ENCODE data around the gene SCARF2.

SCARF2 gene

DNA sequence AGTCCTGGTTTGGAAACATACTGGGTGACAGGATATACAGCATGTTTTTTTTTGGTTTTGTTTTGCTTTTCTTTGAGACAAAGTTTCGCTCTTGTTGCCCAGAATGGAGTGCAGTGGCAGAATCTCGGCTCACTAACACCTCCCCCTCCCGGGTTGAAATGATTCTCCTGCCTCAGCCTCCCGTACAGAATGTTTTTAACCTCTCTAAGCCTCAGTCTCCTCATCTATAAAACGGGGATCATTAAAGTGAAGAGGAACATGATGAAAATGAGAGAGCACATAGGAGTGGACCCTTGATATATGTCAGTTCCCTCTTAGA, 28.1 kb upstream of the SCARF2 start:
- in situ Hi-C loops (cut with MboI; ENCODE audit: low sequenced_read_pairs, unreplicated experiment) = no loop called here
- DNase-seq (ENCODE audit: low spot score) = no peak

DNA sequence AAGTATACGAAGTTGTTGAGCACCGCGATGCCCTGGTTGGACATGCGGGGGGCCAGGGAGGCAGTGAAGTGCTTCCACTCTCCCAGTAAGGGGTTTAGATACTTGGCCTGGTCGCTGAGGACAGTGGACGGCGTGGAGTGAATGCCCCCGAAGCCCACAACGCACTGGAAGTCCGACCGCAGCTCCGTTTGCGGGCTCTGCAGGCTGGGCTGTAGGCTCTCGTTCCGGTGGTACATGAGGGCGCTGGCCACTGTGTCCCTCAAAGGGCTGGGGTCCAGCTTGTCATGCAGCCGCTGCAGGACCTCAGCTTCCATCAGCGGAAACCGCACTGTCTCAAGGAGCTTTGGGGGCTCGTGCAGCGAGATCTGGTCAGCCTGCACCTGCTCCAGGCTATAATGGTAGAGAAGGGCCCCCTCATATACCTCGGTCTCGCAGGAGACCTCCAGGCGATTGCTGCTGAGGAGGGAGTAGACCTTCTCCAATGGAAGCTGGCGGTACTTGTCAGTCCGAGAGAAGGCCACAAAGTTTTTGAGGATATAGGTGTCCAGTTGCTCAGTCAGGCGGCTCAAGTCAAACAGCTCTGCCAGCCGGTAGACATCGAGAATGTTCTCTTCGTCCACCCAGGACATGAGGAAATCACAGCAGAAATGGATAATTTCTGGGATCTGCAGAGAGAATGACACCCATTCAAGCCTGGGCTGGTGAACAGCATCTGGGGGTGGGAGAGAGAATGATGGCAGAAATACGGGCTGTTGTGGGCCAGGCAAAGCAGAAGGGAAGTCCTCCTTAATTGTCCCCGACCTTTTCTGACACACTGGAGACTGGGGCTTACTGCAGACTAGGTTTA, 27.5 kb upstream of the SCARF2 start:
- in situ Hi-C loops (cut with MboI; ENCODE audit: low sequenced_read_pairs, unreplicated experiment) = no loop called here
- no peak for DNase-seq (ENCODE audit: low spot score)
- TF ChIP-seq, protein P1, sequence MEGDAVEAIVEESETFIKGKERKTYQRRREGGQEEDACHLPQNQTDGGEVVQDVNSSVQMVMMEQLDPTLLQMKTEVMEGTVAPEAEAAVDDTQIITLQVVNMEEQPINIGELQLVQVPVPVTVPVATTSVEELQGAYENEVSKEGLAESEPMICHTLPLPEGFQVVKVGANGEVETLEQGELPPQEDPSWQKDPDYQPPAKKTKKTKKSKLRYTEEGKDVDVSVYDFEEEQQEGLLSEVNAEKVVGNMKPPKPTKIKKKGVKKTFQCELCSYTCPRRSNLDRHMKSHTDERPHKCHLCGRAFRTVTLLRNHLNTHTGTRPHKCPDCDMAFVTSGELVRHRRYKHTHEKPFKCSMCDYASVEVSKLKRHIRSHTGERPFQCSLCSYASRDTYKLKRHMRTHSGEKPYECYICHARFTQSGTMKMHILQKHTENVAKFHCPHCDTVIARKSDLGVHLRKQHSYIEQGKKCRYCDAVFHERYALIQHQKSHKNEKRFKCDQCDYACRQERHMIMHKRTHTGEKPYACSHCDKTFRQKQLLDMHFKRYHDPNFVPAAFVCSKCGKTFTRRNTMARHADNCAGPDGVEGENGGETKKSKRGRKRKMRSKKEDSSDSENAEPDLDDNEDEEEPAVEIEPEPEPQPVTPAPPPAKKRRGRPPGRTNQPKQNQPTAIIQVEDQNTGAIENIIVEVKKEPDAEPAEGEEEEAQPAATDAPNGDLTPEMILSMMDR (IDR thresholded peaks at IDR 0.05; ENCODE audit: borderline replicate concordance, control extremely low read depth, extremely low read depth, insufficient read depth, missing control alignments) = no peak

More for the DNA sequence above, 28.1 kb upstream of the SCARF2 start:
- TF ChIP-seq, protein P1 (IDR thresholded peaks at IDR 0.05; ENCODE audit: borderline replicate concordance, control extremely low read depth, extremely low read depth, insufficient read depth, missing control alignments) = no peak

DNA sequence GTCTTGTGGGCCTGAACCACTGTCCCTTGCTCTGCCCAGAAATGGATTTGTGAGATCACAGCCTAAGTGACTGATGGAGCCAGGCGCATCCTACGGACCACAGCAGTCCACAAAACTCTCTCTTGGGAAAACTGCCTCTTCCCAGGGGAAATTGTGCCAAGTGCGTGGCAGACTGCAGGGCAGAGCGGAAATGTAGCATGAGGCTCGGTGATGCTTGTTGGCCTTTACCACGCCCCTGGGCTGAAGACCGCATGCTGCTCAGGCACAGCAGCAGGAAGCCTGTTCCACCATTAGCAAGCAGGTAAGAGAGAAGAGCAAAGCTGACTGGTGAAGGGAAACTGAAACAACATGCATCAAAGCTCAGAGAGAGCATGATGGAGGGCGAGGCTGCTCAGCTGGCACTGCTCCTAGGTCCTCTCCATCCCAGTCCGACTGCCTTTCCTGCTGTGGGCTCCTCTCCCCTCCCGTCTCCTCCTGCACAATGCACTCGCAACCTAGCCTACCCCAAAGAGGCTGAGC, 26.5 kb upstream of the SCARF2 start:
- in situ Hi-C loops (cut with MboI; ENCODE audit: low sequenced_read_pairs, unreplicated experiment) = no loop called here
- peak; percentile 48 for DNase-seq (ENCODE audit: low spot score)
- TF ChIP-seq, protein P1 (IDR thresholded peaks at IDR 0.05; ENCODE audit: borderline replicate concordance, control extremely low read depth, extremely low read depth, insufficient read depth, missing control alignments) = no peak

DNA sequence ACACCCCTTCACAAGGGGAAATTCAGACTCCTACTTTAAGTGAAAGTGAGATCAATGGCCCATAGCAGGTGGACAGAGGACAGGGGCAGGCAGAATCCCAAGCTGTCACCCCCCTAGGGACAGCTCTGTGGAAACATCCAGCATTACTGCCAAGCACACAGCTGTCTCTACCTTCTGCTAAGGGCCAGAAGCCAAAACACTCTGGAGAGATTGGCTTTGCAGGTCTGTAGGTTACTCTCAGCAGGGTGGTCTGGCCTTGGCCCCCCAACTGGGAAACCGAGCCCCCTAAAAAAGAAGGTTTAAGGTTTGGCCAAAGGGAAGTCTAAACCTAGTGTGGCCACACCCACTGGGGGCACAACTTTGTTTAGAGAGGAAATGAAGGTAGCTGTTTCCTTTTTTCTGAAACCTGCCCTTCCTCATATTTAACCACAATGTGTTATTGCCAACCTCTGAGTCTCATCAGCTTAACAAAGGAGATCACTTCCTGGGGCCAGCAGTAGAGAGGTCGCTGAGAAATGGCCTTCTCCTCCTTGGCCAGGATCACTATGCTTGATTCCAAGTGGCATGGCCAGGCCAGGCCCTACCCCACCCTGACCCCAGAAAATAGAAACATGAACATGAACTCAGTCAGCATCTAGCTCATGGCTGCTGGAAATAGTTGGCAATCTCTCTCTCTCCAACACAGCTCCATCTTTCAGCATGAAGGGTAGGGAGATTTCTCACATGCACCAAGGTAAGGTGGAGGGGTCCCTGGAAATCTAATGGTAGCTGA, 25.9 kb upstream of the SCARF2 start:
- TF ChIP-seq, protein P1 (IDR thresholded peaks at IDR 0.05; ENCODE audit: borderline replicate concordance, control extremely low read depth, extremely low read depth, insufficient read depth, missing control alignments) = no peak
- in situ Hi-C loops (cut with MboI; ENCODE audit: low sequenced_read_pairs, unreplicated experiment) = no loop called here
- peak; percentile 46 for DNase-seq (ENCODE audit: low spot score)

DNA sequence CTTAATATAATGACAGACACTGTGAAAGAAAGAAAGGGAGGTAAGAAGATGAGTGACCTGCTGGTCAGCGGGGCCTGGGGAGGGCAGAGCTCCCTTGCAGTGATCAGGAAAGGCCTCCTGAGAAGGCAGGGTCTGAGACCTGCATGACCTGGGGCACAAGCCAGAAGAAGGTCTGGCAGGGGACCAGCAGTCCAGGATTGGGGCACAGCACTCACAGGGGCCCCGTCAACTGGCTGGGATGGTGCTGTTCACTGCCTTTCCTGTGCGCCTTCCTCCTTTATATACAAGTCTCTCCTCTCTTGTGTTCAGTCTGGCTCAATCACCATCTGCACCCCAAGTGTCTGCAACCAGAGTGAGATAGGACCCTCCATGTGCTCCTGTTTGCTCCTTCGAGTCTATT, 22.2 kb upstream of the SCARF2 start:
- TF ChIP-seq, protein P1 (IDR thresholded peaks at IDR 0.05; ENCODE audit: borderline replicate concordance, control extremely low read depth, extremely low read depth, insufficient read depth, missing control alignments) = no peak
- DNase-seq (ENCODE audit: low spot score) = no peak
- in situ Hi-C loops (cut with MboI; ENCODE audit: low sequenced_read_pairs, unreplicated experiment) = no loop called here

DNA sequence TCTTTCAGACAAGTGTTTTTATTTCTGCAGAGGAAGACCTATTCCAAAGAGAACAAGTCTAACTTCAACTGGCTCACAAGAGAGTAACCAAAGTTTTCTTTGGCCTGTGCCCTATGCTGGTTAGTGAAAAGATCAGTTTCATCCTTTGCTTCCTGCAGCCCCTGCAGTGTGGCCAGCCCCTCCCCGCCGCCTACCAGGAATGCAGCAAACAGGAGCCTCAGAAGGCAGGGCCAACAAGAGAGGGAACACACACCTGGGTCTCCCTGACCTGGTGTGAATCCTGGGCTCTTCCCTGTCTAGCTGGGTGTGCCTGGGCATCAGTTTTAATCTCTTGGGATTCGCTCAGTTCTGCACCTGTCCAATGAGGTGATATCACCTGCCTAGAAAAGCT, 21.5 kb upstream of the SCARF2 start:
- in situ Hi-C loops (cut with MboI; ENCODE audit: low sequenced_read_pairs, unreplicated experiment) = no loop called here
- DNase-seq (ENCODE audit: low spot score) = no peak
- TF ChIP-seq, protein P1 (IDR thresholded peaks at IDR 0.05; ENCODE audit: borderline replicate concordance, control extremely low read depth, extremely low read depth, insufficient read depth, missing control alignments) = no peak
